A673 (cell line): Measurements from ENCODE around the gene ZNF25. TPM values are rescaled to one million over a fixed set of nuclear protein-coding genes. Genes with fewer than 3 reads are reported as not detected.

ENCODE experiments used
- BruUV-seq: library from RNA; stranded (reverse); fragments of 400-500 nt; replicated peaks from 2 replicates; lab custom pipeline; 2021; lab: Mats Ljungman, UMichigan
- CTCF ChIA-PET: fragments of 300-600 bp; sonication (Branson Sonifier 250); formaldehyde crosslinking; loops from one replicate; lab custom pipeline; 2022; ENCODE audit warnings: antibody characterized with exemption; lab: Charles Lee
- POLR2A ChIA-PET: fragments of 300-600 bp; sonication (Branson Sonifier 250); formaldehyde crosslinking; loops from one replicate; lab custom pipeline; 2022; ENCODE audit warnings: antibody characterized with exemption; ENCODE audit not compliant: low non-redundant PET; lab: Charles Lee
- DNase-seq: peaks from one replicate; pipeline ENCODE4 v3.0.0-alpha.2; 2015; ENCODE audit warnings: low spot score
- H3K27ac ChIP-seq: fragments of 200-600 bp; sonication (generic); 2 replicates; pipeline ENCODE4 v1.5.1; 2016; ENCODE audit warnings: mixed run types, low read depth, mild to moderate bottlenecking, mixed read lengths, antibody characterized with exemption, low read length; ENCODE audit not compliant: poor library complexity, severe bottlenecking
- H3K27me3 ChIP-seq: fragments of 200-600 bp; sonication (generic); replicated peaks from 2 replicates; pipeline ENCODE4 v1.6.1; 2017; ENCODE audit warnings: mixed run types, low read depth, mild to moderate bottlenecking, mixed read lengths, antibody characterized with exemption, low read length; ENCODE audit not compliant: insufficient read depth, poor library complexity
- H3K36me3 ChIP-seq: fragments of 200-600 bp; sonication (generic); 2 replicates; pipeline ENCODE4 v1.6.1; 2016; ENCODE audit warnings: mixed run types, mild to moderate bottlenecking, mixed read lengths, antibody characterized with exemption, low read length; ENCODE audit not compliant: insufficient read depth, poor library complexity, severe bottlenecking
- H3K4me1 ChIP-seq: fragments of 200-600 bp; sonication (generic); 2 replicates; pipeline ENCODE4 v1.6.1; 2017; ENCODE audit warnings: mixed run types, mild to moderate bottlenecking, mixed read lengths, antibody characterized with exemption, low read length; ENCODE audit not compliant: insufficient read depth, poor library complexity, severe bottlenecking
- H3K4me3 ChIP-seq: fragments of 200-600 bp; sonication (generic); 2 replicates; pipeline ENCODE4 v1.5.1; 2016; ENCODE audit warnings: low read depth, mixed run types, mild to moderate bottlenecking, mixed read lengths, low read length; ENCODE audit not compliant: poor library complexity, severe bottlenecking
- H3K9me3 ChIP-seq: fragments of 200-600 bp; sonication (generic); 2 replicates; pipeline ENCODE4 v1.6.1; 2016; ENCODE audit warnings: mixed run types, low read depth, mild to moderate bottlenecking, mixed read lengths, antibody characterized with exemption, low read length; ENCODE audit not compliant: poor library complexity, severe bottlenecking
- CTCF ChIP-seq: fragments of 300-800, 200-600 bp; sonication (generic); conservative IDR thresholded peaks from 2 replicates; pipeline ENCODE4 v1.5.1; 2017; ENCODE audit warnings: low read depth, mild to moderate bottlenecking, antibody characterized with exemption, low read length, moderate library complexity, mixed read lengths
- EZH2 ChIP-seq: fragments of 200-600 bp; sonication (generic); IDR thresholded peaks from 2 replicates; pipeline ENCODE4 v1.6.1; 2017; ENCODE audit warnings: borderline replicate concordance, low read depth, mild to moderate bottlenecking, mixed read lengths, antibody characterized with exemption, low read length; ENCODE audit not compliant: poor library complexity, severe bottlenecking
- intact Hi-C: fragments of 100-400 bp; cut with micrococcal nuclease; formaldehyde crosslinking; loops from one replicate; pipeline ENCODE4 v1.10.0; 2022; ENCODE audit not compliant: unreplicated experiment
- total RNA-seq: library from RNA; stranded (reverse); gene quantifications from 2 replicates; pipeline ENCODE4 v1.2.3, GENCODE V29; 2021

The ZNF25 gene
- total RNA-seq, 1 experiment from 2014 or later = 5.8 TPM

GRCh38 chr10:37960591-37961137 lies 15.8 kb downstream of the ZNF25 start:
- TF ChIP-seq EZH2 (no peak), CTCF (no peak)
- Histone ChIP-seq H3K36me3 (peaks cover 5% of the 10 kb centered on the region), H3K4me3 (no peak overlapping the region), H3K27ac (no peak overlapping the region), H3K9me3 (peaks cover 8% of the 10 kb centered on the region), H3K4me1 (no peaks in the 10 kb centered on the region), H3K27me3 (no peaks in the 10 kb centered on the region)
- DNase-seq = no peak
- BruUV-seq = no TSS peak
- intact Hi-C loops = no loop called here
- ChIA-PET CTCF (no interaction called here), POLR2A (no interaction called here)

GRCh38 chr10:37957841-37958240 lies 18.6 kb downstream of the ZNF25 start:
- TF ChIP-seq CTCF = no peak
- no peak for TF ChIP-seq EZH2
- Histone ChIP-seq H3K36me3 (peaks cover 21% of the 10 kb centered on the region), H3K4me3 (no peak overlapping the region), H3K9me3 (no peaks in the 10 kb centered on the region), H3K4me1 (no peaks in the 10 kb centered on the region), H3K27me3 (no peaks in the 10 kb centered on the region), H3K27ac (no peak overlapping the region)
- intact Hi-C loops = loop anchor here (10.0 kb wide), 1 partner anchor 77 kb away; no protein-coding TSS in a partner anchor
- ChIA-PET CTCF (no interaction called here), POLR2A (no interaction called here)
- DNase-seq = no peak
- BruUV-seq = no TSS peak

GRCh38 chr10:37952926-37953325 lies 23.5 kb downstream of the ZNF25 start:
- peaks cover 30% of the 10 kb centered on the region for H3K36me3 ChIP-seq
- H3K27me3 ChIP-seq = no peaks in the 10 kb centered on the region
- intact Hi-C loops = loop anchor here (10.0 kb wide), 1 partner anchor 82 kb away; no protein-coding TSS in a partner anchor
- DNase-seq = no peak
- H3K9me3 ChIP-seq = peaks cover 2% of the 10 kb centered on the region
- no peak for TF ChIP-seq CTCF
- H3K4me3 ChIP-seq = no peak overlapping the region
- ChIA-PET CTCF (no interaction called here), POLR2A (no interaction called here)
- no peak overlapping the region for H3K27ac ChIP-seq
- H3K4me1 ChIP-seq = no peaks in the 10 kb centered on the region
- no TSS peak for BruUV-seq
